Caco-2 (cell line): Measurements from ENCODE around the gene EPM2A. TPM values are rescaled to one million over a fixed set of nuclear protein-coding genes. Genes with fewer than 3 reads are reported as not detected.
A peak's percentile ranks its signal among the peaks of the same experiment; 100 is the strongest.

Source experiments
- BruUV-seq: library from RNA; stranded (reverse); fragments of 400-500 nt; replicated peaks from 2 replicates; lab custom pipeline; 2021; lab: Mats Ljungman, UMichigan
- CTCF ChIA-PET: fragments of 300-600 bp; sonication (Branson Sonifier 250); formaldehyde crosslinking; loops from one replicate; lab custom pipeline; 2022; ENCODE audit warnings: antibody characterized with exemption; lab: Charles Lee
- POLR2A ChIA-PET: fragments of 300-600 bp; sonication (Branson Sonifier 250); formaldehyde crosslinking; loops from one replicate; lab custom pipeline; 2022; ENCODE audit warnings: antibody characterized with exemption; lab: Charles Lee
- DNase-seq, 2 experiments: peaks; one replicate each; pipeline versions ENCODE4 v3.0.0 to v3.0.0-alpha.2; 2020 to 2022
- H3K27me3 ChIP-seq: replicated peaks from 2 replicates; pipeline ENCODE4 v1.6.0; 2011; ENCODE audit warnings: low read length; ENCODE audit not compliant: control insufficient read depth, insufficient read depth
- H3K36me3 ChIP-seq: 2 replicates; pipeline ENCODE4 v1.5.1; 2011; ENCODE audit warnings: low read length; ENCODE audit not compliant: control insufficient read depth, insufficient read depth
- H3K4me1 ChIP-seq: fragments of 250-450 bp; sonication (Bioruptor Pico); 2 replicates; pipeline ENCODE4 v1.5.1; 2020; ENCODE audit warnings: mild to moderate bottlenecking
- H3K4me3 ChIP-seq: 2 replicates; pipeline ENCODE4 v1.5.1; 2011; ENCODE audit warnings: low read depth, mild to moderate bottlenecking, control low read depth, low read length
- H3K9me3 ChIP-seq: fragments of 250-450 bp; sonication (Bioruptor Pico); 2 replicates; pipeline ENCODE4 v1.5.1; 2020; ENCODE audit warnings: mild to moderate bottlenecking, moderate library complexity
- H3K27ac Mint-ChIP-seq: one replicate; pipeline ENCODE4 v1.8.0; 2022; ENCODE audit warnings: mixed read lengths; ENCODE audit not compliant: unreplicated experiment
- H3K27me3 Mint-ChIP-seq: one replicate; pipeline ENCODE4 v1.8.0; 2022; ENCODE audit warnings: mixed read lengths; ENCODE audit not compliant: insufficient read depth, unreplicated experiment
- H3K36me3 Mint-ChIP-seq: one replicate; pipeline ENCODE4 v1.8.0; 2022; ENCODE audit warnings: mild to moderate bottlenecking, mixed read lengths; ENCODE audit not compliant: insufficient read depth, unreplicated experiment
- H3K4me1 Mint-ChIP-seq: one replicate; pipeline ENCODE4 v1.8.0; 2022; ENCODE audit warnings: low read depth, mixed read lengths; ENCODE audit not compliant: unreplicated experiment
- H3K4me3 Mint-ChIP-seq: one replicate; pipeline ENCODE4 v1.8.0; 2022; ENCODE audit warnings: mild to moderate bottlenecking, moderate library complexity, mixed read lengths; ENCODE audit not compliant: unreplicated experiment
- H3K9me3 Mint-ChIP-seq: one replicate; pipeline ENCODE4 v1.8.0; 2022; ENCODE audit warnings: mixed read lengths; ENCODE audit not compliant: unreplicated experiment
- CTCF ChIP-seq, 2 experiments: fragments of 200-600 bp in 1 of 2; IDR thresholded peaks; 1 replicate in 1 of 2; 2 replicates in 1 of 2; pipeline versions ENCODE4 v1.5.1 to v1.8.0; 2011 to 2022; ENCODE audit warnings: antibody characterized with exemption in 1 of 2, control low read depth in 1 of 2, inconsistent platforms in 1 of 2, low read depth in 1 of 2, low read length in 1 of 2, mild to moderate bottlenecking in 1 of 2, moderate library complexity in 1 of 2; ENCODE audit not compliant: insufficient read depth in 1 of 2, severe bottlenecking in 1 of 2, unreplicated experiment in 1 of 2
- intact Hi-C: fragments of 100-400 bp; cut with micrococcal nuclease; formaldehyde crosslinking; loops from one replicate; pipeline ENCODE4 v1.10.0; 2022; ENCODE audit not compliant: unreplicated experiment
- total RNA-seq: library from RNA; stranded (reverse); gene quantifications from 2 replicates; pipeline ENCODE4 v1.2.3, GENCODE V29; 2022

The EPM2A gene
- total RNA-seq, 1 experiment from 2014 or later: 6.9 TPM

GRCh38 chr6:145733810-145734209 is 1.5 kb downstream of the EPM2A start:
- H3K4me1 Mint-ChIP-seq: peaks cover 10% of the 10 kb centered on the region
- no peaks in the 10 kb centered on the region for H3K27me3 ChIP-seq
- peaks cover 14% of the 10 kb centered on the region for H3K36me3 Mint-ChIP-seq
- BruUV-seq: no TSS peak
- H3K4me3 Mint-ChIP-seq: peak overlapping the region; percentile 93
- peak overlapping the region; percentile 79 for H3K4me3 ChIP-seq
- ChIA-PET CTCF (no interaction called here), POLR2A (interaction anchor here (1.9 kb wide), 1 partner anchor 81 kb away, joined by 17 read pairs; the partner anchor contains the start of gene FBXO30)
- H3K27ac Mint-ChIP-seq: no peak overlapping the region
- peaks cover 14% of the 10 kb centered on the region for H3K9me3 Mint-ChIP-seq
- H3K36me3 ChIP-seq: no peaks in the 10 kb centered on the region
- peaks cover 6% of the 10 kb centered on the region for H3K9me3 ChIP-seq
- intact Hi-C loops: loop anchor here (2.0 kb wide), 1 partner anchor 155 kb away; no protein-coding TSS in a partner anchor
- no peaks in the 10 kb centered on the region for H3K27me3 Mint-ChIP-seq
- H3K4me1 ChIP-seq: peaks cover 18% of the 10 kb centered on the region
- DNase-seq: no peak
- no peak for TF ChIP-seq CTCF (IDR thresholded peaks at IDR 0.05; ENCODE audit: insufficient read depth in 1 of 2, low read depth in 1 of 2, low read length in 1 of 2, severe bottlenecking in 1 of 2, unreplicated experiment in 1 of 2)

- Mint-ChIP-seq H3K27ac (no peak overlapping the region), H3K36me3 (peaks cover 14% of the 10 kb centered on the region), H3K4me1 (peaks cover 10% of the 10 kb centered on the region), H3K27me3 (no peaks in the 10 kb centered on the region), H3K9me3 (peaks cover 20% of the 10 kb centered on the region), H3K4me3 (no peak overlapping the region)
- H3K4me3 ChIP-seq: no peak overlapping the region; the same call in 1 of the 2 replicates
- H3K36me3 ChIP-seq: no peaks in the 10 kb centered on the region
- peaks cover 8% of the 10 kb centered on the region for H3K9me3 ChIP-seq
- ChIA-PET POLR2A (no interaction called here), CTCF (interaction anchor here (0.6 kb wide), 1 partner anchor 301 kb away, joined by 3 read pairs; no protein-coding TSS in a partner anchor)
- TF ChIP-seq CTCF (IDR thresholded peaks at IDR 0.05; ENCODE audit: insufficient read depth in 1 of 2, low read depth in 1 of 2, low read length in 1 of 2, severe bottlenecking in 1 of 2, unreplicated experiment in 1 of 2): no peak
- H3K4me1 ChIP-seq: peaks cover 18% of the 10 kb centered on the region
- BruUV-seq: no TSS peak
- intact Hi-C loops: no loop called here
- H3K27me3 ChIP-seq: no peaks in the 10 kb centered on the region
- DNase-seq: no peak
These were observed 2.1 kb downstream of the EPM2A start for GRCh38 chr6:145733207-145733606.

- ChIA-PET CTCF (interaction anchor here (1.3 kb wide), 1 partner anchor 157 kb away, joined by 3 read pairs; no protein-coding TSS in a partner anchor), POLR2A (no interaction called here)
- no peak overlapping the region for H3K4me3 ChIP-seq
- H3K27me3 ChIP-seq: no peaks in the 10 kb centered on the region
- Mint-ChIP-seq H3K27me3 (no peaks in the 10 kb centered on the region), H3K4me3 (no peak overlapping the region), H3K36me3 (peaks cover 14% of the 10 kb centered on the region), H3K27ac (peak overlapping the region; percentile 35), H3K9me3 (peaks cover 28% of the 10 kb centered on the region), H3K4me1 (peaks cover 10% of the 10 kb centered on the region)
- DNase-seq: no peak
- H3K9me3 ChIP-seq: peaks cover 8% of the 10 kb centered on the region
- no TSS peak for BruUV-seq
- no peak for TF ChIP-seq CTCF (IDR thresholded peaks at IDR 0.05; ENCODE audit: insufficient read depth in 1 of 2, low read depth in 1 of 2, low read length in 1 of 2, severe bottlenecking in 1 of 2, unreplicated experiment in 1 of 2)
- intact Hi-C loops: no loop called here
- no peaks in the 10 kb centered on the region for H3K36me3 ChIP-seq
- peaks cover 12% of the 10 kb centered on the region for H3K4me1 ChIP-seq
These were observed 3.9 kb downstream of the EPM2A start for GRCh38 chr6:145731447-145731846.
